Neural cell (in vitro differentiated cells): Measurements from ENCODE around the gene PRG2. TPM values are rescaled to one million over a fixed set of nuclear protein-coding genes. Genes with fewer than 3 reads are reported as not detected.

Source experiments
- H2AFZ ChIP-seq: fragments of 200-600, 300-800 bp; sonication (generic), shearing (Covaris generic); 2 replicates; pipeline ENCODE4 v1.6.0; 2014; ENCODE audit warnings: low read depth, mild to moderate bottlenecking, antibody characterized with exemption, low read length, moderate library complexity
- H3F3A ChIP-seq: fragments of 200-600 bp; shearing (Covaris generic); 2 replicates; pipeline ENCODE4 v1.6.1; 2016; ENCODE audit warnings: mild to moderate bottlenecking, moderate library complexity, mixed read lengths, antibody characterized with exemption, low read length; ENCODE audit not compliant: insufficient read depth, poor library complexity, severe bottlenecking
- H3K27ac ChIP-seq: fragments of 200-600, 300-800 bp; sonication (generic), shearing (Covaris generic); 2 replicates; pipeline ENCODE4 v1.5.1; 2014; ENCODE audit warnings: mild to moderate bottlenecking, low read length, moderate library complexity
- H3K27me3 ChIP-seq: fragments of 300-800, 200-600 bp; sonication (generic), shearing (Covaris generic); 2 replicates; pipeline ENCODE4 v1.6.0; 2014; ENCODE audit warnings: mild to moderate bottlenecking, low read depth, low read length, moderate library complexity; ENCODE audit not compliant: insufficient read depth
- H3K36me3 ChIP-seq: fragments of 300-800, 200-600 bp; sonication (generic), shearing (Covaris generic); 2 replicates; pipeline ENCODE4 v1.5.1; 2014; ENCODE audit warnings: mild to moderate bottlenecking, antibody characterized with exemption, low read length, moderate library complexity; ENCODE audit not compliant: insufficient read depth
- H3K4me2 ChIP-seq: fragments of 300-800, 200-600 bp; sonication (generic), shearing (Covaris generic); 2 replicates; pipeline ENCODE4 v1.6.0; 2014; ENCODE audit warnings: mild to moderate bottlenecking, low read length
- H3K4me3 ChIP-seq: fragments of 300-800, 200-600 bp; sonication (generic), shearing (Covaris generic); 2 replicates; pipeline ENCODE4 v1.5.1; 2014; ENCODE audit warnings: mild to moderate bottlenecking, low read length, moderate library complexity
- H3K79me2 ChIP-seq: fragments of 200-600 bp; shearing (Covaris generic); replicated peaks from 2 replicates; pipeline ENCODE4 v1.6.0; 2014; ENCODE audit warnings: mild to moderate bottlenecking, low read length, moderate library complexity; ENCODE audit not compliant: insufficient read depth
- H3K9ac ChIP-seq: fragments of 300-800, 200-600 bp; sonication (generic), shearing (Covaris generic); 2 replicates; pipeline ENCODE4 v1.6.1; 2016; ENCODE audit warnings: mild to moderate bottlenecking, low read length, mixed read lengths
- H3K9me2 ChIP-seq: fragments of 200-600 bp; shearing (Covaris generic); 2 replicates; pipeline ENCODE4 v1.6.1; 2016; ENCODE audit warnings: mild to moderate bottlenecking, low read length, mixed read lengths; ENCODE audit not compliant: insufficient read depth
- H3K9me3 ChIP-seq: fragments of 200-600, 300-800 bp; sonication (generic), shearing (Covaris generic); 2 replicates; pipeline ENCODE4 v1.6.1; 2016; ENCODE audit warnings: mild to moderate bottlenecking, mixed run types, low read length, moderate library complexity, mixed read lengths
- H4K20me1 ChIP-seq: fragments of 200-600 bp; shearing (Covaris generic); 2 replicates; pipeline ENCODE4 v1.6.1; 2016; ENCODE audit warnings: mild to moderate bottlenecking, mixed run types; ENCODE audit not compliant: insufficient read depth
- EP300 ChIP-seq: fragments of 450-650 bp; conservative IDR thresholded peaks from 2 replicates; pipeline ENCODE4 v1.6.1; 2014; ENCODE audit warnings: antibody characterized with exemption, mild to moderate bottlenecking, moderate library complexity; ENCODE audit not compliant: poor library complexity, severe bottlenecking
- EZH2 ChIP-seq: fragments of 200-600, 300-800 bp; shearing (Covaris generic), sonication (generic); IDR thresholded peaks from 2 replicates; pipeline ENCODE4 v1.6.1; 2014; ENCODE audit warnings: antibody characterized with exemption, low read length, borderline replicate concordance, mild to moderate bottlenecking; ENCODE audit not compliant: insufficient read depth, poor library complexity, severe bottlenecking
- MXI1 ChIP-seq: fragments of 450-650 bp; conservative IDR thresholded peaks from 2 replicates; pipeline ENCODE4 v1.6.1; 2014; ENCODE audit warnings: antibody characterized with exemption, mild to moderate bottlenecking; ENCODE audit not compliant: poor library complexity, severe bottlenecking
- POLR2AphosphoS5 ChIP-seq: IDR thresholded peaks from 2 replicates; pipeline ENCODE4 v1.6.1; 2012
- RAD21 ChIP-seq: fragments of 450-650 bp; conservative IDR thresholded peaks from 2 replicates; pipeline ENCODE4 v1.6.1; 2014; ENCODE audit warnings: antibody characterized with exemption, mild to moderate bottlenecking, moderate library complexity
- SMC3 ChIP-seq: fragments of 450-650 bp; conservative IDR thresholded peaks from 2 replicates; pipeline ENCODE4 v1.6.1; 2014; ENCODE audit warnings: antibody characterized with exemption, mild to moderate bottlenecking, moderate library complexity; ENCODE audit not compliant: poor library complexity
- TAF1 ChIP-seq: IDR thresholded peaks from 2 replicates; pipeline ENCODE4 v1.6.1; 2012; ENCODE audit warnings: low read depth
- polyA plus RNA-seq: library from polyadenylated mRNA; depleted of rRNA; stranded (reverse); fragments of >200 nt; gene quantifications from 2 replicates; pipeline ENCODE4 v1.2.3, GENCODE V29; 2014
- TF ChIP-seq, protein P1 (sequence below): fragments of 450-650 bp; IDR thresholded peaks from 2 replicates; pipeline ENCODE4 v1.5.1; 2014; ENCODE audit warnings: antibody characterized with exemption, mild to moderate bottlenecking, moderate library complexity; ENCODE audit not compliant: poor library complexity, severe bottlenecking
- TF ChIP-seq, protein P2 (sequence below): IDR thresholded peaks from 2 replicates; pipeline ENCODE4 v1.6.1; 2012; ENCODE audit warnings: borderline replicate concordance

The PRG2 gene
- polyA plus RNA-seq, 1 donor from 2014 or later, result not detected

DNA sequence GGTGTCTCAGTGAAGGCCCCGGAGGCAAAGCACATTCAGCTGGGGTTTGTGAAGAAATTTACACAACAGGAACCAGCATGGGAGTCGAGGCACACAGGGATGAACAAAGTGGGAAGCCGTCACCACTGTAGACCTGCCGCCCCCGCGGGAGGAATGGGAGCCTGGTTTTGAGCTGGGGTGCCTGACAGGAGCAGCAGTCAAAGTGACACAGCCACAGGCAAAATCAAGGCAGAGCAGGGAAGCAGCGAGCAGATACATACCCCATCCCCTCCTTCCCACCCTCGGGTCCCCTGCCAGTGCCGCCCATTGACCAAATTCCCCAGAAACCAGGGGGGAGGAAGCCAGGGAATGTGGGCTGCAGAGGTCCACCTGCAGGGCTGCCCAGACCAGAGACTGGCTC, 31.5 kb downstream of the PRG2 start:
- Histone ChIP-seq H3K9ac (no peak overlapping the region), H4K20me1 (no peaks in the 10 kb centered on the region), H3K4me2 (no peak overlapping the region), H3K79me2 (no peaks in the 10 kb centered on the region), H3K27ac (no peak overlapping the region), H2AFZ (no peak overlapping the region), H3F3A (no peaks in the 10 kb centered on the region), H3K27me3 (no peaks in the 10 kb centered on the region), H3K36me3 (no peaks in the 10 kb centered on the region), H3K4me3 (no peak overlapping the region), H3K9me2 (no peaks in the 10 kb centered on the region), H3K9me3 (no peaks in the 10 kb centered on the region)
- TF ChIP-seq MXI1, result no peak
- no peak for TF ChIP-seq RAD21
- TF ChIP-seq EZH2, result no peak
- TF ChIP-seq, protein P1, sequence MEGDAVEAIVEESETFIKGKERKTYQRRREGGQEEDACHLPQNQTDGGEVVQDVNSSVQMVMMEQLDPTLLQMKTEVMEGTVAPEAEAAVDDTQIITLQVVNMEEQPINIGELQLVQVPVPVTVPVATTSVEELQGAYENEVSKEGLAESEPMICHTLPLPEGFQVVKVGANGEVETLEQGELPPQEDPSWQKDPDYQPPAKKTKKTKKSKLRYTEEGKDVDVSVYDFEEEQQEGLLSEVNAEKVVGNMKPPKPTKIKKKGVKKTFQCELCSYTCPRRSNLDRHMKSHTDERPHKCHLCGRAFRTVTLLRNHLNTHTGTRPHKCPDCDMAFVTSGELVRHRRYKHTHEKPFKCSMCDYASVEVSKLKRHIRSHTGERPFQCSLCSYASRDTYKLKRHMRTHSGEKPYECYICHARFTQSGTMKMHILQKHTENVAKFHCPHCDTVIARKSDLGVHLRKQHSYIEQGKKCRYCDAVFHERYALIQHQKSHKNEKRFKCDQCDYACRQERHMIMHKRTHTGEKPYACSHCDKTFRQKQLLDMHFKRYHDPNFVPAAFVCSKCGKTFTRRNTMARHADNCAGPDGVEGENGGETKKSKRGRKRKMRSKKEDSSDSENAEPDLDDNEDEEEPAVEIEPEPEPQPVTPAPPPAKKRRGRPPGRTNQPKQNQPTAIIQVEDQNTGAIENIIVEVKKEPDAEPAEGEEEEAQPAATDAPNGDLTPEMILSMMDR, result no peak
- no peak for TF ChIP-seq POLR2AphosphoS5

DNA sequence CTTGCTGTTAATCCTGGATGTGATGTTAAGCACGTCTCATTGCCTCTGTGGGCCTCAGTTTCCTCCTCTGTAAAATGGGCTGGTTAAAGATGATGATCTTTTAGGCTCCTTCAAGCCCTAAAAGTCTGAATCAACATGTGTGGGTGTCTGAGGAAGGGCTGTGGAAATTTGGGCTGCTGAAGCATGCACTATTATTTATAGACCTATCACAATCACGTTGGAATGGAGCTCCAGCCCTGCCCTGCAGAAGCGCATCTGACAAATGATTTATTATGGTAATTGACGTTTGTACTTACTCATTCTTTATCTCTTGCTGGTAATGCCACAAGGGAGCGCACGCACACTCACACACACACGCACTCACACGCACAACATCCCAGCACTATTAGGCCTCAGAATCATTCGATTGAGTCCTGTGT, 31.9 kb downstream of the PRG2 start:
- no peaks in the 10 kb centered on the region for H3K9me3 ChIP-seq
- H3K27ac ChIP-seq, result no peak overlapping the region
- H3K4me2 ChIP-seq, result no peak overlapping the region
- no peaks in the 10 kb centered on the region for H3K27me3 ChIP-seq
- TF ChIP-seq, protein P2, sequence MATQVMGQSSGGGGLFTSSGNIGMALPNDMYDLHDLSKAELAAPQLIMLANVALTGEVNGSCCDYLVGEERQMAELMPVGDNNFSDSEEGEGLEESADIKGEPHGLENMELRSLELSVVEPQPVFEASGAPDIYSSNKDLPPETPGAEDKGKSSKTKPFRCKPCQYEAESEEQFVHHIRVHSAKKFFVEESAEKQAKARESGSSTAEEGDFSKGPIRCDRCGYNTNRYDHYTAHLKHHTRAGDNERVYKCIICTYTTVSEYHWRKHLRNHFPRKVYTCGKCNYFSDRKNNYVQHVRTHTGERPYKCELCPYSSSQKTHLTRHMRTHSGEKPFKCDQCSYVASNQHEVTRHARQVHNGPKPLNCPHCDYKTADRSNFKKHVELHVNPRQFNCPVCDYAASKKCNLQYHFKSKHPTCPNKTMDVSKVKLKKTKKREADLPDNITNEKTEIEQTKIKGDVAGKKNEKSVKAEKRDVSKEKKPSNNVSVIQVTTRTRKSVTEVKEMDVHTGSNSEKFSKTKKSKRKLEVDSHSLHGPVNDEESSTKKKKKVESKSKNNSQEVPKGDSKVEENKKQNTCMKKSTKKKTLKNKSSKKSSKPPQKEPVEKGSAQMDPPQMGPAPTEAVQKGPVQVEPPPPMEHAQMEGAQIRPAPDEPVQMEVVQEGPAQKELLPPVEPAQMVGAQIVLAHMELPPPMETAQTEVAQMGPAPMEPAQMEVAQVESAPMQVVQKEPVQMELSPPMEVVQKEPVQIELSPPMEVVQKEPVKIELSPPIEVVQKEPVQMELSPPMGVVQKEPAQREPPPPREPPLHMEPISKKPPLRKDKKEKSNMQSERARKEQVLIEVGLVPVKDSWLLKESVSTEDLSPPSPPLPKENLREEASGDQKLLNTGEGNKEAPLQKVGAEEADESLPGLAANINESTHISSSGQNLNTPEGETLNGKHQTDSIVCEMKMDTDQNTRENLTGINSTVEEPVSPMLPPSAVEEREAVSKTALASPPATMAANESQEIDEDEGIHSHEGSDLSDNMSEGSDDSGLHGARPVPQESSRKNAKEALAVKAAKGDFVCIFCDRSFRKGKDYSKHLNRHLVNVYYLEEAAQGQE, result no peak
- TF ChIP-seq EP300 (no peak), EZH2 (no peak), RAD21 (no peak), SMC3 (no peak), TAF1 (no peak), MXI1 (no peak), POLR2AphosphoS5 (no peak)
- TF ChIP-seq, protein P1, result no peak
- H3K4me3 ChIP-seq, result no peak overlapping the region
- H3K79me2 ChIP-seq, result no peaks in the 10 kb centered on the region
- H3K36me3 ChIP-seq, result no peaks in the 10 kb centered on the region
- no peak overlapping the region for H3K9ac ChIP-seq
- H4K20me1 ChIP-seq, result no peaks in the 10 kb centered on the region
- no peak overlapping the region for H2AFZ ChIP-seq
- H3F3A ChIP-seq, result no peaks in the 10 kb centered on the region
- no peaks in the 10 kb centered on the region for H3K9me2 ChIP-seq
